IPS-18a (cell line): ENCODE data around the gene POFUT1.

Experiments used
- H3K27ac ChIP-seq: one replicate; pipeline ENCODE4 v1.5.1; 2013; ENCODE audit warnings: low read length
- H3K27me3 ChIP-seq: one replicate; pipeline ENCODE4 v1.6.1; 2013; ENCODE audit warnings: mild to moderate bottlenecking, low read length; ENCODE audit not compliant: control insufficient read depth, insufficient read depth
- H3K36me3 ChIP-seq: one replicate; pipeline ENCODE4 v1.6.1; 2013; ENCODE audit warnings: low read depth, low read length; ENCODE audit not compliant: control insufficient read depth
- H3K4me1 ChIP-seq: one replicate; pipeline ENCODE4 v1.6.1; 2013; ENCODE audit warnings: low read depth, low read length; ENCODE audit not compliant: control insufficient read depth
- H3K4me3 ChIP-seq: one replicate; pipeline ENCODE4 v1.5.1; 2013; ENCODE audit warnings: low read length
- H3K9ac ChIP-seq: one replicate; pipeline ENCODE4 v1.6.1; 2013; ENCODE audit warnings: mild to moderate bottlenecking, low read length, moderate library complexity
- H3K9me3 ChIP-seq: one replicate; pipeline ENCODE4 v1.6.1; 2013; ENCODE audit warnings: low read depth, low read length; ENCODE audit not compliant: control insufficient read depth

The POFUT1 gene

GRCh38 chr20:32215147-32215546, 7.5 kb downstream of the POFUT1 start:
- Histone ChIP-seq H3K27ac (no peak overlapping the region), H3K4me3 (no peak overlapping the region), H3K9ac (no peak overlapping the region), H3K36me3 (peaks cover 66% of the 10 kb centered on the region), H3K4me1 (no peaks in the 10 kb centered on the region), H3K9me3 (no peaks in the 10 kb centered on the region), H3K27me3 (no peaks in the 10 kb centered on the region)

GRCh38 chr20:32215729-32216128, 8.0 kb downstream of the POFUT1 start:
- no peaks in the 10 kb centered on the region for H3K4me1 ChIP-seq
- H3K4me3 ChIP-seq: no peak overlapping the region
- H3K27me3 ChIP-seq: no peaks in the 10 kb centered on the region
- no peak overlapping the region for H3K9ac ChIP-seq
- H3K27ac ChIP-seq: no peak overlapping the region
- no peaks in the 10 kb centered on the region for H3K9me3 ChIP-seq
- peaks cover 65% of the 10 kb centered on the region for H3K36me3 ChIP-seq

DNA sequence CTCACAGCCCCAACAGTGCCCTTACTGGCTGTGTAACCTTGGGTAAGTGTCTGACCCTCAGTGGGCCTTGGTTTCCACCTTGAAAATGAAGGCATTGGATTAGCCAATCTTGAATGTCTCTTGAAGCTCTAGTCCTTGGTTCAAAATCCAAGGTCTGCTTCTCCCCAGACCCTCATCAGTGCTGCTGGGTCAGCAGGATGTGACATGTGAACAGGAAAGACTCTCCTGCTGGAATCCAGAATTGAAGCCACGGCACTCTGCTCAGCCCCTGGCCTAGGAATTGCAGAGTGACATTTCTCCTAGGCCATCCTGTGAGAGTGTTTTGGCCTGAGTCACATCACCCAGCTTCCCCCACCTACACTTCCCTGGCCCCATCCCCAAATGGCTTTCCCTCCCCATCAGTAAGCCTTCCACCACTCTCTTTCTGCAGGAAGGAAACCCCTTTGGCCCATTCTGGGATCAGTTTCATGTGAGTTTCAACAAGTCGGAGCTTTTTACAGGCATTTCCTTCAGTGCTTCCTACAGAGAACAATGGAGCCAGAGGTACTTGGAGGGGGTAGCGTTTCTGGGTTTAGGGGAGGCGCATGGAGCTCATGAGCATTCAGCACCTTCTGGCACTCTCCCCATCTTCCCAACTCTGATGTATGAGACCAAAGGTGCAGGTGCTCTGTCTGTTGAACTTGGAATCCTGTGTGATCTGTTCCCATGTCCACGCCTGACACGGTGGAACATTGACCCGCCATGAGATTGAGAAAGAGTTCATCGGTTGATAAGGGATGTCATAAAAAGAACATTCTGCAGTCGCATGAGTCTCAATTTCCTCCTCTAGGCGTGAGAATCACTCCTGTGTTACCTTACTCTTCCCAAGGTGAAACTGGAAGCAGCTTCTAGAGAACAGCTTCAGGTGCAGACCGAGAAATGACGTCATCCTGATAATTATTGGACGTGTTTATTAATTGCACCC, 8.8 kb downstream of the POFUT1 start:
- Histone ChIP-seq H3K9me3 (no peaks in the 10 kb centered on the region), H3K27ac (no peak overlapping the region), H3K4me3 (no peak overlapping the region), H3K9ac (no peak overlapping the region), H3K4me1 (no peaks in the 10 kb centered on the region), H3K36me3 (peaks cover 66% of the 10 kb centered on the region), H3K27me3 (no peaks in the 10 kb centered on the region)

- H3K27ac ChIP-seq: no peak overlapping the region
- H3K27me3 ChIP-seq: no peaks in the 10 kb centered on the region
- H3K4me3 ChIP-seq: no peak overlapping the region
- no peaks in the 10 kb centered on the region for H3K9me3 ChIP-seq
- H3K4me1 ChIP-seq: no peaks in the 10 kb centered on the region
- no peak overlapping the region for H3K9ac ChIP-seq
- H3K36me3 ChIP-seq: peaks cover 71% of the 10 kb centered on the region
Observed at GRCh38 chr20:32218156-32218900, 10.6 kb downstream of the POFUT1 start.

- H3K27ac ChIP-seq: no peak overlapping the region
- no peak overlapping the region for H3K9ac ChIP-seq
- H3K9me3 ChIP-seq: no peaks in the 10 kb centered on the region
- H3K36me3 ChIP-seq: peaks cover 46% of the 10 kb centered on the region
- no peaks in the 10 kb centered on the region for H3K4me1 ChIP-seq
- H3K4me3 ChIP-seq: no peak overlapping the region
- H3K27me3 ChIP-seq: no peaks in the 10 kb centered on the region
Observed at GRCh38 chr20:32224463-32224862, 16.8 kb downstream of the POFUT1 start.

DNA sequence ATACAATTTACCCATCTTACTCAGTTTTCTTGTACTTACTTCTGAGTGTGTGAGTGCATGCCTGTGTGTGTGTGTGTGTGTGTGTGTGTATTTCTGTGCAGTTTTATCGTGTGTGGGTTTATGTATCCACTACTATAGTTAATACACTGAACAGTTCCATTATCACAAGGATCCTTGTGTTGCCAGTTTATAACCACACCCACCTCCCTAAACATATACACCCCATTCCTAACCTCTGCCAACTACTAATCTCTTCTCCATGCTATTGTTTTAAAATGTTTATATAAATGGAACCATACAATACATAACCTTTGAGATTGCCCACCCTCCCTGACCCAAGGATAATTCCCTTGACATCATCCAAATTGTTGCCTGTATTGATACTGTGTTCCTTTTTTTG, 18.7 kb downstream of the POFUT1 start:
- Histone ChIP-seq H3K36me3 (peaks cover 33% of the 10 kb centered on the region), H3K4me3 (no peak overlapping the region), H3K9me3 (no peaks in the 10 kb centered on the region), H3K27me3 (no peaks in the 10 kb centered on the region), H3K4me1 (no peaks in the 10 kb centered on the region), H3K9ac (no peak overlapping the region), H3K27ac (no peak overlapping the region)

- Histone ChIP-seq H3K36me3 (peaks cover 37% of the 10 kb centered on the region), H3K9me3 (no peaks in the 10 kb centered on the region)
Observed at GRCh38 chr20:32227306-32227705, 19.6 kb downstream of the POFUT1 start.

GRCh38 chr20:32227744-32228688, 20.3 kb downstream of the POFUT1 start:
- Histone ChIP-seq H3K27ac (no peak overlapping the region), H3K9me3 (no peaks in the 10 kb centered on the region), H3K27me3 (no peaks in the 10 kb centered on the region), H3K9ac (no peak overlapping the region), H3K36me3 (peaks cover 36% of the 10 kb centered on the region), H3K4me3 (no peak overlapping the region), H3K4me1 (no peaks in the 10 kb centered on the region)

More at GRCh38 chr20:32227306-32227705, 19.6 kb downstream of the POFUT1 start:
- H3K9ac ChIP-seq: no peak overlapping the region
- no peaks in the 10 kb centered on the region for H3K4me1 ChIP-seq
- no peak overlapping the region for H3K27ac ChIP-seq
- H3K4me3 ChIP-seq: no peak overlapping the region
- H3K27me3 ChIP-seq: no peaks in the 10 kb centered on the region

DNA sequence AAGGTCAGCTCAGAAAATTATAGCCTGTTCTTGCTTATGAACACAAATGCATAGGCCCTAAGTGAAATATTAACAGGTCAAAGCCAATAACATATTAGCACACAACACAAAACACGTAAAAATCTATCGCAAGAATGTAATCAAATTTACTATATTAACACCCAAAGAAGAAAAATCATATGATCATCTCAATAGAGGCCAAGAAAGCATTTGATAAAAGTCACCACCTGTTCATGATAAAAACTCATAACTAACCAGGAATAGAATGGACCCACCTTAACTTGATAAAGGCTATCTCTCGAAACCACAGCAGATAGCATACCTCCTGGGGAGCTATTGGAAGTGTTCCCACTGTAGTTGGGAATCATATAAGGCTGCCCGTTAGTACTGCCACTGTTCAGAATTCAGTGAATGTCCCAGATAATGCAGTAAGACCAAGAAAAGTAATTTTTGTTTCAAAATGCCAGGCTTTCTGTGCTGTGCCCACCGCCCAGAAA, 21.6 kb downstream of the POFUT1 start:
- no peaks in the 10 kb centered on the region for H3K9me3 ChIP-seq
- no peak overlapping the region for H3K9ac ChIP-seq
- H3K36me3 ChIP-seq: peaks cover 34% of the 10 kb centered on the region
- no peak overlapping the region for H3K27ac ChIP-seq
- H3K4me1 ChIP-seq: no peaks in the 10 kb centered on the region
- H3K4me3 ChIP-seq: no peak overlapping the region
- no peaks in the 10 kb centered on the region for H3K27me3 ChIP-seq

DNA sequence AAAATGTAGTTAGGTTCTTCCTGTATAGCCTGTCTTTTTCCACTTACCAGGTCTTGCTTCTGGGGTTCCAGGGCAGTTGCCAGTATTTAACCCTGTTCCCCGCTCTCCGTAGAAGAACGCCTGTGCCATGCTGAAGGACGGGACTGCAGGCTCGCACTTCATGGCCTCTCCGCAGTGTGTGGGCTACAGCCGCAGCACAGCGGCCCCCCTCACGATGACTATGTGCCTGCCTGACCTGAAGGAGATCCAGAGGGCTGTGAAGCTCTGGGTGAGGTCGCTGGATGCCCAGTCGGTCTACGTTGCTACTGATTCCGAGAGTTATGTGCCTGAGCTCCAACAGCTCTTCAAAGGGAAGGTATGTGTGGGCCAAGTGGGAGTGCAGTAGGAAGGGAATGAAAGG, 23.0 kb downstream of the POFUT1 start:
- no peaks in the 10 kb centered on the region for H3K4me1 ChIP-seq
- H3K36me3 ChIP-seq: peaks cover 48% of the 10 kb centered on the region
- no peaks in the 10 kb centered on the region for H3K27me3 ChIP-seq
- H3K4me3 ChIP-seq: no peak overlapping the region
- no peak overlapping the region for H3K9ac ChIP-seq
- H3K27ac ChIP-seq: no peak overlapping the region
- H3K9me3 ChIP-seq: no peaks in the 10 kb centered on the region

DNA sequence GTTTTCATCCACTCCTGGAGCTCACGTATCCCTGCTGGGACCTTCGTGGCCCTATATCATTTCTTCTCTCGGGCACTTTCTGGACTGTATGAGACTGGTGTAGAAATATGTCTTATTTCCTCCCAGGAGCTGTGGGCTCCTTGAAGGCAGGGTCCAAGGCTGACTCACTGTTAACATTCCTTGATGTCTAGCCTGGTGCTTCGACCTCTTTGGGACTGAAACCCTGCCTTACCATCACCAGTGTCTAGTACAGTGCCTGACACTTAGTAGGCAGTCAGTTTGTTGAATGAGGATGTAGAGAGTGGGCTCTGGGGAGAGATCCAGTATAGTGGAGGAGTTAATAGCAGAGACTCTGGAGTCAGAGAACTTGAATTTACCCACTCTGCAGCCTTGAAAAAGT, 23.6 kb downstream of the POFUT1 start:
- H3K9ac ChIP-seq: no peak overlapping the region
- H3K27ac ChIP-seq: no peak overlapping the region
- no peaks in the 10 kb centered on the region for H3K27me3 ChIP-seq
- H3K4me1 ChIP-seq: no peaks in the 10 kb centered on the region
- H3K36me3 ChIP-seq: peaks cover 48% of the 10 kb centered on the region
- H3K9me3 ChIP-seq: no peaks in the 10 kb centered on the region
- no peak overlapping the region for H3K4me3 ChIP-seq
